ENCODE data around the gene PRSS53.
"Not testable (repeated sequence)": the region's sequence is repeated elsewhere in the genome, so short reads cannot be mapped to it uniquely, and the experiment has no call there.

The PRSS53 gene

DNA sequence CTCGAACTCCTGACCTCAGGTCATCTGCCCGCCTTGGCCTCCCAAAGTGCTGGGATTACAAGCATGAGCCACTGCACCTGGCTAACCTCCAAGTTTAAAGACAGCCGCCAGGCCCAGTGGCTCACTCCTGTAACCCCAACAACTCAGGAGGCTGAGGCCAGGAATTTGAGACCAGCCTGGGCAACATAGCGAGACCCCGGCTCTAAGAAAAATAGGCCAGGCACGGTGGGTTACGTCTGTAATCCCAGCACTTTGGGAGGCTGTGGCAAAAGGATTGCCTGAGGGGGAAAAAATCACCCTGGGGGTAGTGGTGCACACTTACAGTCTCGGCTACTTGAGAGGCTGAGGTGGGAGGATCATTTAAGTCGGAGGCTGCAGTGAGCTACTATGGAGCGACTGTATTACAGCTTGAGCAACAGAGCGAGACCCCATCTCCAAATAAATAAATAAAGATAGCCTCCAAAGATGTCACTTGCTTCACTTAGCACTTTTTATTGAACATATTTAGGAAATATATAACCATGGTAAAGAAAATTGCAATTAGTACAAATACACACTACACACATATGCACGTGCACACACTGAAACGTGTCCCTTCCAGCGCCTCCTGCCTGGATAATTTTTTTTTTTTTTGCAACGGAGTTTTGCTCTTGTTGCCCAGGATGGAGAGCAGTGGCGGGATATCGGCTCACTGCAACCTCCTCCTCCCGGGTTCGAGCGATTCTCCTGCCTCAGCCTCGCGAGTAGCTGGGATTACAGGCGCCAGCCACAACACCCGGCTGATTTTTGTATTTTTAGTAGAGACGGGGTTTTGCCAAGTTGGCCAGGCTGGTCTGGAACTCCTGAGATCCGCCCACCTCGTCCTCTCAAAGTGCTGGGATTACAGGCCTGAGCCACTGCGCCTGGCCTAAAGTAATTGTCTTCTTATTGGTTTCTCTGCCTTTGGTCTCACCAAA lies 18.0 kb upstream of the PRSS53 start:
- Histone ChIP-seq H3K9me3 (ENCODE audit: control insufficient read depth, low read length) (no peaks in the 10 kb centered on the region), H3K36me3 (ENCODE audit: control insufficient read depth, insufficient read depth, low read length) (no peaks in the 10 kb centered on the region), H3K4me3 (ENCODE audit: low read depth, low read length) (no peak overlapping the region), H3K27ac (no peak overlapping the region), H3K4me1 (peaks cover 3% of the 10 kb centered on the region), H3K27me3 (ENCODE audit: control insufficient read depth, insufficient read depth, low read length) (no peaks in the 10 kb centered on the region), H3K4me2 (ENCODE audit: low read length) (no peak overlapping the region), H2AFZ (no peak overlapping the region), H3K9ac (no peak overlapping the region), H3K79me2 (peaks cover 3% of the 10 kb centered on the region)
- TF ChIP-seq, protein P1, sequence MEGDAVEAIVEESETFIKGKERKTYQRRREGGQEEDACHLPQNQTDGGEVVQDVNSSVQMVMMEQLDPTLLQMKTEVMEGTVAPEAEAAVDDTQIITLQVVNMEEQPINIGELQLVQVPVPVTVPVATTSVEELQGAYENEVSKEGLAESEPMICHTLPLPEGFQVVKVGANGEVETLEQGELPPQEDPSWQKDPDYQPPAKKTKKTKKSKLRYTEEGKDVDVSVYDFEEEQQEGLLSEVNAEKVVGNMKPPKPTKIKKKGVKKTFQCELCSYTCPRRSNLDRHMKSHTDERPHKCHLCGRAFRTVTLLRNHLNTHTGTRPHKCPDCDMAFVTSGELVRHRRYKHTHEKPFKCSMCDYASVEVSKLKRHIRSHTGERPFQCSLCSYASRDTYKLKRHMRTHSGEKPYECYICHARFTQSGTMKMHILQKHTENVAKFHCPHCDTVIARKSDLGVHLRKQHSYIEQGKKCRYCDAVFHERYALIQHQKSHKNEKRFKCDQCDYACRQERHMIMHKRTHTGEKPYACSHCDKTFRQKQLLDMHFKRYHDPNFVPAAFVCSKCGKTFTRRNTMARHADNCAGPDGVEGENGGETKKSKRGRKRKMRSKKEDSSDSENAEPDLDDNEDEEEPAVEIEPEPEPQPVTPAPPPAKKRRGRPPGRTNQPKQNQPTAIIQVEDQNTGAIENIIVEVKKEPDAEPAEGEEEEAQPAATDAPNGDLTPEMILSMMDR (IDR thresholded peaks at IDR 0.05), result no peak

DNA sequence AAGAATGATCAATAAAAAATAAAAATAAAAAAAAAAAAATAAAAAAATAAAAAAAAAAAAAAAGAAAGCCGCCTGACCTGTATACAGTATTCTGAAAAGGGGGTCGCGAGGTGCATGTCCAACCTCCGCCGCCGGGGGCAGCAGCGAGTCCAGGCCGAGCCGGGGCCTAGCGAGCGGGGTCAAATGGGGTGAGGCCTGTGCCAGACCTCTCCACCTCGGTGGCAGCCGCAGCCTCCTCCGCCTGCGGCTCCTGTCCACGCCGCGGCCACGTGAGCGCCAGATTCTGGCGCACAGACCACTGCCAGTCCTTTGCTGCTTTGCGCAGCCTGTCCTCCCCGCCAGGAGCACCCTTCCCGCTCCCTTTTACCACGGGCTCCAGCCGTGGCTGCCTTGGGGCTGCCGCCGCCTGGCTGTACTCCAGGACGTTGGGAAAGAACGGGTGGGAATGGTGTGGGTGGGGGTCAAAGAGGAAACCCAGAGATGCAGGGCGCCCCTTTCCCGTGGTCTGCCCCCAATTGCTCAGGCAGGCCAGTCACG lies 17.0 kb upstream of the PRSS53 start:
- peak overlapping the region; percentile 47 for H3K27ac ChIP-seq
- H3K27me3 ChIP-seq (ENCODE audit: control insufficient read depth, insufficient read depth, low read length), result no peaks in the 10 kb centered on the region
- peaks cover 3% of the 10 kb centered on the region for H3K4me1 ChIP-seq
- H3K36me3 ChIP-seq (ENCODE audit: control insufficient read depth, insufficient read depth, low read length), result no peaks in the 10 kb centered on the region
- peak overlapping the region; percentile 89 for H2AFZ ChIP-seq
- H3K79me2 ChIP-seq, result peaks cover 3% of the 10 kb centered on the region
- peak overlapping the region; percentile 82 for H3K4me2 ChIP-seq (ENCODE audit: low read length)
- H3K9ac ChIP-seq, result no peak overlapping the region
- no peaks in the 10 kb centered on the region for H3K9me3 ChIP-seq (ENCODE audit: control insufficient read depth, low read length)
- H3K4me3 ChIP-seq (ENCODE audit: low read depth, low read length), result no peak overlapping the region
- TF ChIP-seq, protein P1 (IDR thresholded peaks at IDR 0.05), result peak; percentile 86

DNA sequence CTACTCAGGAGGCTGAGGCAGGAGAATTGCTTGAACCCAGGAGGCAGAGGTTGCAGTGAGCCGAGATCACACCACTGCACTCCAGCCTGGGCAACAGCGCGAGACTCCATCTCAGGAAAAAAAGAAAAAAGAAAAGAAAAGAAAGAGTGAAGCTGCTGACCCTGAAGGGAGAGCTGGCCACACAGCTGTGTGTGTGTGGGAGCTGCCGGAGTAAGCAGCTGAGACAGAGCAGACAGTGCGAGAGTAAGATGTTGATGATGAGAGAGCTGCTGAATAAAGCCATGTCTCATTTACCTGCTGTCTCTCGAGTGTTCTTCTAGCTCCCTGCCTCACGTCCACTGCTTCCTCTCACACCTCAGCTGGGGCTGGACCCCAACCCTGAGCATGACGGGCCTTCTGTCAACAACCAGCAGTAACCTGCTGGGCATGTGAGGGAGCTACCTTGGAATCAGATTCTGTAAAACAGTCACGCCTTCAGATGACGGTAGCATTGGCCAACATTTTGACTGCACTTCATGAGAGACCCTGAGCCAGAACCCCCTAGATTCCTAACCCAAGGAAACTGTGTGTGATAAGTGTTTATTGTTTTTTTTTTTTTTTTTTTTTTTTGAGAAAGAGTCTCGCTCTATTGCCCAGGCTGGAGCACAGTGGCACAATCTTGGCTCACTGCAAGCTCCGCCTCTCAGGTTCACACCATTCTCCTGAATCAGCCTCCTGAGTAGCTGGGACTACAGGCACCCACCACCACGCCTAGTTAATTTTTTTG lies 12.3 kb upstream of the PRSS53 start:
- not testable (repeated sequence) for H3K27me3 ChIP-seq (ENCODE audit: control insufficient read depth, insufficient read depth, low read length); H3K36me3 ChIP-seq (ENCODE audit: control insufficient read depth, insufficient read depth, low read length); H3K9ac ChIP-seq; H3K4me3 ChIP-seq (ENCODE audit: low read depth, low read length); H3K79me2 ChIP-seq; H3K27ac ChIP-seq; H3K4me1 ChIP-seq; H3K9me3 ChIP-seq (ENCODE audit: control insufficient read depth, low read length); H2AFZ ChIP-seq; H3K4me2 ChIP-seq (ENCODE audit: low read length)

DNA sequence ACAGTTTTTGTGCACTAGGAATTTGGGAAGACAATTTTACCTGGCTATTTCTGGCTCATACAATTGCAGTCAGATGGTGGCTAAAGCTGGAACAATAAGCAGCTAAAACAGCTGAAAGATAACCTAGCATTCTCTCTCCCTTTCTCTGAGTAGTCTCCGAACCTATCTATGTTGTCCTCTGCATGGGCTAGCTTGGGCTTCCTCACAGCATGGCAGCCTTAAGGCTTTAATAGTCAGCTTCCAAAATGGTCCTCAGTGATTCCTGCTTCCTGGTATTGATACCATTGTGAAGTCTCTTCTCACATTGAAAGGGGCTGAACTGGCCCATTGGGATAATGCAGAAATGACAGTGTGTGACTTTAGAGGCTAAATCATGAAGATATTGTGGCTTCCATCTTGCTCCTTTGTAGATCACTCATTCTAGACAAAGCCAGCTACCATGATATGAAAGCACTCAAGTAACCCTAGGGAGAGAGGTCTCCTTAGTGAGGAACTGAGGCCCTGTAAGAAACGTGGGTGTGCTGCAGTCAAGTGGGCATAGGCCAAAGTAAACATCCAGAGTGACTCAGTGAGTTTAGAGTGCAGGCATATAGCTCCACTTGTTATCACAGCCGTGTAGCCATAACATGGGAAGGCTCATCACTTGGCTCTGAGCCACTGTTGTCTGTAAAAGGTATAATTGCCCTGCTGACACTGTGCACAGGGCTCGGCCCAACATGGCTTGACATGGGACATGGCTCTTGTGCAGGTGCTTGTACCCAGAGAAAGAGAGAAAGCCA lies 11.3 kb upstream of the PRSS53 start:
- Histone ChIP-seq H3K9me3 (ENCODE audit: control insufficient read depth, low read length) (no peaks in the 10 kb centered on the region), H3K27ac (no peak overlapping the region), H3K27me3 (ENCODE audit: control insufficient read depth, insufficient read depth, low read length) (no peaks in the 10 kb centered on the region), H3K4me3 (ENCODE audit: low read depth, low read length) (no peak overlapping the region), H3K4me2 (ENCODE audit: low read length) (no peak overlapping the region), H3K9ac (no peak overlapping the region), H2AFZ (no peak overlapping the region), H3K36me3 (ENCODE audit: control insufficient read depth, insufficient read depth, low read length) (no peaks in the 10 kb centered on the region), H3K79me2 (no peaks in the 10 kb centered on the region), H3K4me1 (no peaks in the 10 kb centered on the region)
- TF ChIP-seq, protein P1 (IDR thresholded peaks at IDR 0.05), result no peak

Measured in parathyroid adenoma (tissue), 2 donors.